Central memory CD8-positive, alpha-beta T cell (primary cell): ENCODE results near the gene VIL1.

Experiments used
- ATAC-seq: fragments of 150-1000 bp; cut with Tn5 transposase; replicated peaks from 2 replicates; pipeline ENCODE4 v1.10.0; 2022; ENCODE audit warnings: mild to moderate bottlenecking, moderate FRiP score, moderate number of reproducible peaks; ENCODE audit not compliant: poor library complexity, severe bottlenecking; ENCODE audit errors: extremely low read depth
- DNase-seq, 2 donors: peaks; one replicate each; pipeline ENCODE4 v3.0.0; 2021; ENCODE audit warnings: low spot score in 2 of 2
- H3K27ac Mint-ChIP-seq: one replicate; pipeline ENCODE4 v1.8.0; 2022; ENCODE audit warnings: low read depth, mild to moderate bottlenecking, moderate library complexity, mixed read lengths
- H3K27me3 Mint-ChIP-seq: one replicate; pipeline ENCODE4 v1.8.0; 2022; ENCODE audit warnings: mixed read lengths
- H3K36me3 Mint-ChIP-seq: one replicate; pipeline ENCODE4 v1.8.0; 2022; ENCODE audit warnings: mild to moderate bottlenecking, moderate library complexity, mixed read lengths; ENCODE audit not compliant: insufficient read depth
- H3K4me1 Mint-ChIP-seq: one replicate; pipeline ENCODE4 v1.8.0; 2022; ENCODE audit warnings: mixed read lengths
- H3K4me3 Mint-ChIP-seq: one replicate; pipeline ENCODE4 v1.8.0; 2022; ENCODE audit warnings: mild to moderate bottlenecking, moderate library complexity, mixed read lengths
- H3K9me3 Mint-ChIP-seq: one replicate; pipeline ENCODE4 v1.8.0; 2022; ENCODE audit warnings: mixed read lengths

Gene VIL1

DNA sequence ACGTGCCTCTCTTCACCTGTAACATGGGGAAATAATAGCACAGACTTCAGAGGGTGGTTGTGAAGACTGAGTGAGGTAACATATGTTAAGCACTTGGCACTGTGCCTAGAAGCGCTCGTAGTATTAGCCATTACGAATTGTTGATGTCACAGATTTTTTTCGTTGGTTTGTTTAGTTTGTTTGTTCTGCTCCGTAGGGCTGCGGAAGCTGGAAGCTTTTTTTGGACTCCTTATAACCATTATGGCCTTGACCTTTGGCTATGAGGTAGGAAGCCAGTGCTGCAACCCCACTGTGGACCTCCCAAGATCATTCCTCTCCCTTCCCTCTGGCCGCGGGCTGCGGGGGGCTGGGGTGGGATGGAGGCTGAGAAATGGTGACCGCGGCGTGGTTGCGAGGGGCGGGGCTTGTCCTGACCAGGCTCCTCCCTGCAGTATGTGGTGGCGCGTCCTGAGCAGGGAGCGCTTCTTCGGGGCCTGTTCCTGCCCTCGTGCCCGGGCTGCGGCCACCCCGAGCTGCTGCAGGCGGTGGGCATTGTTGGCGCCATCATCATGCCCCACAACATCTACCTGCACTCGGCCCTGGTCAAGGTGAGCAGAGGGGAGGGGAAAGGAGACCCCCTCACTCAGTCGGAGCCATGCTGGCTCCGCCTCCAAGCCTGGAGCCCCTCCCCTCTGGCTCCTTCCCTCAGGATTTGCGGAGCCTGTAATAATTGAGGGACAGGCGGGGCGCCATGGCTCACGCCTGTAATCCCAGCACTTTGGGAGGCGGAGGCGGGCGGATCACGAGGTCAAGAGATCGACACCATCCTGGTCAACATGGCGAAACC lies 31.3 kb upstream of the VIL1 start:
- Mint-ChIP-seq H3K36me3 (no peaks in the 10 kb centered on the region), H3K27me3 (peaks cover 12% of the 10 kb centered on the region), H3K9me3 (no peaks in the 10 kb centered on the region), H3K27ac (no peak overlapping the region), H3K4me1 (peaks cover 7% of the 10 kb centered on the region), H3K4me3 (no peak overlapping the region)
- no peak for DNase-seq
- ATAC-seq: peak; percentile 32

DNA sequence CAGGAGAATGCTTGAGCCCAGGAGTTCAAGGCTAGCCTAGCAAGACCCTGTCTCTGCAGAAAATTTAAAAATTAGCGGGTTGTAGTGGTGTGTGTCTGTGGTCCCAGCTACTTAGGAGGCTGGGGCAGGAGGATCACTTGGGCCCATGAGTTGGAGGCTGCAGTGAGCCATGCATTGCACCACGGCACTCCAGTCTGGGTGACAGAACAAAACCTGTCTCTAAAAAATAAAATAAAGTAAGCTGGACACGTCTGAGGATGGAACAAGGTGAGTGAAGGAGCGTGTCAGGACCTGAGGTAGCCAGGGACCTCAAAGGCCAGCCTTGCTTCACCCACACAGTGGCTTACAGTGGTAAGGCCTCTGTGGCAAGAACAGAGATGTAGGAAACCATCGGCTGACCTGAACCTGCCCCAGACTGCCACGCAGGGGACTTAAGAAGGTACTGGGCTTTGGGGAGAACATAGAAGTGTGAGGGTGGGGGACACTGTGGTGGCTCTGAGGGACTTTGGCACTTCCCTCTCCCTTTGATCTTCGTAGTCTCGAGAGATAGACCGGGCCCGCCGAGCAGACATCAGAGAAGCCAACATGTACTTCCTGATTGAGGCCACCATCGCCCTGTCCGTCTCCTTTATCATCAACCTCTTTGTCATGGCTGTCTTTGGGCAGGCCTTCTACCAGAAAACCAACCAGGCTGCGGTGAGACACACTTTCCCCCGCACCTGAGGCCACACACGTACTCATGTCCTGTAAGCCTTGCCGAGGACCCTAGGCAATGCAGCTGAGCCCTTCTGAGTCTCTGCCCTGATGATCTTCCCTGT lies 29.4 kb upstream of the VIL1 start:
- no peak for DNase-seq
- H3K27ac Mint-ChIP-seq: no peak overlapping the region
- ATAC-seq: no peak

DNA sequence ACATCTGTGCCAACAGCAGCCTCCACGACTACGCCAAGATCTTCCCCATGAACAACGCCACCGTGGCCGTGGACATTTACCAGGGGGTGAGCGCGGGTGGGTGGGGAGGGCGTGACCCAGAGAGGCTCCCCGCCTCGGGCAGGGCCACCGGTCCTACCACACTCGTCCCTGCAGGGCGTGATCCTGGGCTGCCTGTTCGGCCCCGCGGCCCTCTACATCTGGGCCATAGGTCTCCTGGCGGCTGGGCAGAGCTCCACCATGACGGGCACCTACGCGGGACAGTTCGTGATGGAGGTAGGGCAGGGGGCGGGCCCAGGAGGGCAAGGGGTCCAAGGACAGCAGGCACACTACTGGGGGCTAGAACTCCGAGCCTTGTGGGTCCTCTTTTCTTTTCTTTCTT lies 27.7 kb upstream of the VIL1 start:
- Mint-ChIP-seq H3K36me3 (peaks cover 6% of the 10 kb centered on the region), H3K27ac (no peak overlapping the region), H3K27me3 (peaks cover 12% of the 10 kb centered on the region), H3K4me3 (no peak overlapping the region), H3K9me3 (no peaks in the 10 kb centered on the region), H3K4me1 (peaks cover 39% of the 10 kb centered on the region)
- ATAC-seq: no peak
- DNase-seq: no peak

More for the DNA sequence above, 29.4 kb upstream of the VIL1 start:
- no peak overlapping the region for H3K4me3 Mint-ChIP-seq
- peaks cover 26% of the 10 kb centered on the region for H3K4me1 Mint-ChIP-seq
- H3K27me3 Mint-ChIP-seq: peaks cover 12% of the 10 kb centered on the region
- peaks cover 2% of the 10 kb centered on the region for H3K36me3 Mint-ChIP-seq
- no peaks in the 10 kb centered on the region for H3K9me3 Mint-ChIP-seq

DNA sequence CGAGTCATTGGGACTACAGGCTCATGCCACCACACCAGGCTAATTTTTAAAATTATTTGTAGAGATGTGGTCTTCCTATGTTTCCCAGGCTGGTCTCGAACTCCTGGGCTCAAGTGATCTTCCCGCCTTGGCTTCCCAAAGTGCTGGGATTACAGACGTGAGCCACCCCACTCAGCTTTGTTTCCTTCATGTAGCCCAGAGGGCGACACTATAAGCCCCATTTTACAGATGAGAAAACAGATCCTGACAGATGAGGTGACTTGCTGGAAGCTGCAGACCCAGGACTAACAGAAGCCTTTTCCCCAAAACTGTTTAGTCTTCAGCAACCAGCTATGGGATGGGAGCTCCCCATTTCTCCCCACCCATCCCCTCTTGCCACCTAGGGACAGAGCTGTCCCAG lies 26.5 kb upstream of the VIL1 start:
- ATAC-seq (no peak), DNase-seq (no peak)
- Mint-ChIP-seq H3K36me3 (peaks cover 15% of the 10 kb centered on the region), H3K27ac (no peak overlapping the region), H3K4me3 (no peak overlapping the region), H3K9me3 (no peaks in the 10 kb centered on the region), H3K4me1 (peaks cover 46% of the 10 kb centered on the region), H3K27me3 (peaks cover under 1% of the 10 kb centered on the region)

DNA sequence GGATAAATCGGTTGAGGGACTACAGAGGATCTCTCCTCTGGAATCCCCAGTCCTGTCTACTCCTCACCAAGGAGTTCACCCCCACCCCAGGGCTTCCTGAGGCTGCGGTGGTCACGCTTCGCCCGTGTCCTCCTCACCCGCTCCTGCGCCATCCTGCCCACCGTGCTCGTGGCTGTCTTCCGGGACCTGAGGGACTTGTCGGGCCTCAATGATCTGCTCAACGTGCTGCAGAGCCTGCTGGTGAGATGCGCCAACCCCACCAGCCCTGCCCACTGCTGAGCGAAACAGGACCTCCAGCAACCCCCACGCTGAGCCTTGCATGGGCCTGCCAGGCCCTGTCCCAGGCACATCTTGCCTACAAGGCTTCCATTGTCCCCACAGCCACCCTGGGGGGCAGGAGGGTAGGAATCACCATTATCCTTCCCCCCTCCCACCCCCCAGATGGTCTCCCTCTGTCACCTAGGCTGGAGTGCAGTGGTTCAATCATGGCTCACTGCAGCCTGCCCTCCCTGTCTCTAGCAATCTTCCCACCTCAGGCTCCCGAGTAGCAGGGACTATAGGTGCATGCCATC lies 25.9 kb upstream of the VIL1 start:
- DNase-seq: no peak
- no peak overlapping the region for H3K27ac Mint-ChIP-seq
- H3K27me3 Mint-ChIP-seq: no peaks in the 10 kb centered on the region
- peaks cover 52% of the 10 kb centered on the region for H3K4me1 Mint-ChIP-seq
- H3K9me3 Mint-ChIP-seq: no peaks in the 10 kb centered on the region
- H3K36me3 Mint-ChIP-seq: peaks cover 21% of the 10 kb centered on the region
- no peak overlapping the region for H3K4me3 Mint-ChIP-seq
- no peak for ATAC-seq

DNA sequence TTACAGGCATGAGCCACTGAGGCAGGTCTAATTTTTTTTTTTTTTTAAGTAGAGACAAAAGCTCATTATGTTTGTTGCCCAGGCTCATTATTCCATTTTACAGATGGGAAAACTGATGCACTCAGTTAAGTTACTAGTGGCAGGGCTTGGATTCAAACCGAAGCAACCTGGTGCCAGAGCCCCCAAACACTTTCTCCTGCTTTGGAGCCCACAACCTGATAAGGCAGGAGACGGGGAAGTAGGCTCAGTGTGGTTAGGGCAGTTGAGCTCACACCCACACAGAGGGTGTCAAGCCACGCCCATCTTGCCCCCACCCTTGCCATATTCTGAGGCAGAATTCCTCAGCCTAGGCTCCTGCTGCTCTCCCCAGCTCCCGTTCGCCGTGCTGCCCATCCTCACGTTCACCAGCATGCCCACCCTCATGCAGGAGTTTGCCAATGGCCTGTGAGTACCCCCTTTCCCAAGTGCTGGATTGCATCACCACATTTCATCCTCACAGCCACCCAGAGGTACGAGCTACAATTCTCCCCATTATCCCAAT lies 25.1 kb upstream of the VIL1 start:
- no peak overlapping the region for H3K27ac Mint-ChIP-seq
- peaks cover 25% of the 10 kb centered on the region for H3K36me3 Mint-ChIP-seq
- H3K4me3 Mint-ChIP-seq: peak overlapping the region; percentile 31
- H3K27me3 Mint-ChIP-seq: no peaks in the 10 kb centered on the region
- no peaks in the 10 kb centered on the region for H3K9me3 Mint-ChIP-seq
- DNase-seq (no peak), ATAC-seq (no peak)
- peaks cover 52% of the 10 kb centered on the region for H3K4me1 Mint-ChIP-seq

DNA sequence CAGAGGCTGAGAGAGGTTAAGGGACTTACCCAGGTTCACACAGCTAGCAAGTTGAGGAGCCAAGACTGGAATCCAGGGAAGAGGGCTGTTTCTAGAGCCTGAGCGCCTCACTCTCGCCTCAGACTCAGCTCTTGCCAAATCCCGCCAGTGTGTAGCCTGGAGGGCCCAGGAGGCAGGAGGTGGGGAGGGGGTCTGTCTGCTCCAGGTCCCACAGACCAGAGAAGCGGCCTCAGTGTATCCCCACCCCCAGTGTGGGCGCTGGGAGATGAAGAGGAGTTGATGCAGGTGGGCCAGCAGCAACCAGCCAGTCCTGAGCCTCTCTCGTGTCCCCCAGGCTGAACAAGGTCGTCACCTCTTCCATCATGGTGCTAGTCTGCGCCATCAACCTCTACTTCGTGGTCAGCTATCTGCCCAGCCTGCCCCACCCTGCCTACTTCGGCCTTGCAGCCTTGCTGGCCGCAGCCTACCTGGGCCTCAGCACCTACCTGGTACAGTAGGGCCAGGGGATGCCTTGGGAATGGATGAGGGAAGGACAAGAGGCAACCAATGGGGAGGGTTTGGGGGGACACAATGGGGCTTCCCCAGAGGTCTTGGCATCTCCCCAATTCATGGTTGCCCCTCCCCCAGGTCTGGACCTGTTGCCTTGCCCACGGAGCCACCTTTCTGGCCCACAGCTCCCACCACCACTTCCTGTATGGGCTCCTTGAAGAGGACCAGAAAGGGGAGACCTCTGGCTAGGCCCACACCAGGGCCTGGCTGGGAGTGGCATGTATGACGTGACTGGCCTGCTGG lies 24.4 kb upstream of the VIL1 start:
- H3K36me3 Mint-ChIP-seq: peaks cover 29% of the 10 kb centered on the region
- H3K4me1 Mint-ChIP-seq: peaks cover 52% of the 10 kb centered on the region
- H3K27me3 Mint-ChIP-seq: no peaks in the 10 kb centered on the region
- no peaks in the 10 kb centered on the region for H3K9me3 Mint-ChIP-seq
- ATAC-seq (no peak), DNase-seq (no peak)
- peak overlapping the region; percentile 31 for H3K4me3 Mint-ChIP-seq
- H3K27ac Mint-ChIP-seq: no peak overlapping the region

DNA sequence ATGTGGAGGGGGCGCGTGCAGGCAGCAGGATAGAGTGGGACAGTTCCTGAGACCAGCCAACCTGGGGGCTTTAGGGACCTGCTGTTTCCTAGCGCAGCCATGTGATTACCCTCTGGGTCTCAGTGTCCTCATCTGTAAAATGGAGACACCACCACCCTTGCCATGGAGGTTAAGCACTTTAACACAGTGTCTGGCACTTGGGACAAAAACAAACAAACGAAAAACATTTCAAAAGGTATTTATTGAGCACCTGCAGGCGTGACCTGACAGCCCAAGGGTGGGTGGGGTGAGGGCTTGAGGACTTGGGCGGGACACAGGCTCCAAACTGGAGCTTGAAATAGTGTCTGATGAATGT lies 23.9 kb upstream of the VIL1 start:
- Mint-ChIP-seq H3K27me3 (no peaks in the 10 kb centered on the region), H3K27ac (no peak overlapping the region), H3K36me3 (peaks cover 31% of the 10 kb centered on the region), H3K4me3 (no peak overlapping the region), H3K9me3 (no peaks in the 10 kb centered on the region), H3K4me1 (peaks cover 52% of the 10 kb centered on the region)
- DNase-seq (no peak), ATAC-seq (no peak)

DNA sequence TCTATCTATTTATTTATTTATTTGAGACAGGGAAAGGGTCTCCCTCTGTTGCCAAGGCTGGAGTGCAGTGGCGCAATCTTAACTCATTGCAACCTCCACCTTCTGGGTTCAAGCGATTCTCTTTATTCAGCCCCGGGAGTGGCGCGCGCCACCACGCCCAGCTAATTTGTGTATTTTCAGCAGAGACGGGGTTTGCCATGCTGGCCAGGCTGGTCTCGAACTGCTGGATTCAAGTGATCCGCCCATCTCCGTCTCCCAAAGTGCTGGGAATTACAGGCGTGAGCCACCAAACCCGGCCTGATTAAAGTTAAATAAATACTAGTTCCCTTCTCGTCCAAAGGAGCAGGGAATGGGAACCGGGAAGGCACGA lies 23.5 kb upstream of the VIL1 start:
- ATAC-seq (no peak), DNase-seq (no peak)
- Mint-ChIP-seq H3K27me3 (no peaks in the 10 kb centered on the region), H3K27ac (peak overlapping the region; percentile 94), H3K4me1 (peaks cover 52% of the 10 kb centered on the region), H3K4me3 (peak overlapping the region; percentile 92), H3K9me3 (no peaks in the 10 kb centered on the region), H3K36me3 (peaks cover 34% of the 10 kb centered on the region)

DNA sequence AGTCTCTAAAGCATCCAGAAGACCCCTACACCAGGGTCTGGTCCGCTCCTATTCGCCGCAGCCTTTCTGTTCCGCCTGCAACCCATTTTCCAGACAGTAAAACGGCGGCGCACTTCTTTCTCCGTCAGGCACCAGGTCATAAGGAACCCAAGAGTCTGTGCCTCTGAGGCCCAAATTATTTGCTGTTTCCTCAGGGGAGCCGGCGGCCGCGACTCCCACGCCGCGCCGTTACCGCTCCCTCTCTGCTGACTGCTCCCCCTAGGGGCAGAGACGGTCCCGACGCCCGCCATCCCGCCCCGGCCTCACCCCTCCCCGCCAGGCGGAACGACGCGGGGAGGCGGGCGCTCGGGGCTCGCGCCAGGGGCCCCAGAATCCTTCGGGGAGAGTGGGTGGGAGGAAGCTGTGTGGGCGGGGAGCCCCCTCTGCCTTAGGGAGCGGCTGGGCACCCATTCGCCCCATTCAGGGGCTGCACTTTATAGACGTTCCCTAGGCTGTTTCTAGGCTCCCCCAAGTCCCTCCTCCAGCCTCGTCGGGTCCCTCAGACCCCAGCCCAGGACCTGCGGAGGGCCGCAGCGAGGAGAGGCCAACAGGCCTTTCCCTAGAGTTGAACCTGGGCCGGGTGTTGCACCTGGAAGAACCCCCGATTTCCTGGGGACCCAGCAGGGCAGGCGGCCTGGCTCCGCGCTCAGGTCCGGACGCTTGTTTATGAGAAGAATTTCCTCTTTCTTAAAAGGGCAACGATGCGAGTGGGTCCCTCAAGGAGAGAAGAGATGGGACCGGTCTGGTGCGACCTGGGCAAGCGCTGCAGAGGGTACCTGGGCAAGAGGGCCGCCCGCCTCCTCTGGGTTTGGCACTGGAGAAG lies 22.9 kb upstream of the VIL1 start:
- peak overlapping the region; percentile 94 for H3K27ac Mint-ChIP-seq
- ATAC-seq: peak; percentile 63
- peaks cover 52% of the 10 kb centered on the region for H3K4me1 Mint-ChIP-seq
- no peaks in the 10 kb centered on the region for H3K27me3 Mint-ChIP-seq
- H3K36me3 Mint-ChIP-seq: peaks cover 34% of the 10 kb centered on the region
- H3K9me3 Mint-ChIP-seq: no peaks in the 10 kb centered on the region
- DNase-seq: peak; percentile 81 to 92
- H3K4me3 Mint-ChIP-seq: peak overlapping the region; percentile 92

DNA sequence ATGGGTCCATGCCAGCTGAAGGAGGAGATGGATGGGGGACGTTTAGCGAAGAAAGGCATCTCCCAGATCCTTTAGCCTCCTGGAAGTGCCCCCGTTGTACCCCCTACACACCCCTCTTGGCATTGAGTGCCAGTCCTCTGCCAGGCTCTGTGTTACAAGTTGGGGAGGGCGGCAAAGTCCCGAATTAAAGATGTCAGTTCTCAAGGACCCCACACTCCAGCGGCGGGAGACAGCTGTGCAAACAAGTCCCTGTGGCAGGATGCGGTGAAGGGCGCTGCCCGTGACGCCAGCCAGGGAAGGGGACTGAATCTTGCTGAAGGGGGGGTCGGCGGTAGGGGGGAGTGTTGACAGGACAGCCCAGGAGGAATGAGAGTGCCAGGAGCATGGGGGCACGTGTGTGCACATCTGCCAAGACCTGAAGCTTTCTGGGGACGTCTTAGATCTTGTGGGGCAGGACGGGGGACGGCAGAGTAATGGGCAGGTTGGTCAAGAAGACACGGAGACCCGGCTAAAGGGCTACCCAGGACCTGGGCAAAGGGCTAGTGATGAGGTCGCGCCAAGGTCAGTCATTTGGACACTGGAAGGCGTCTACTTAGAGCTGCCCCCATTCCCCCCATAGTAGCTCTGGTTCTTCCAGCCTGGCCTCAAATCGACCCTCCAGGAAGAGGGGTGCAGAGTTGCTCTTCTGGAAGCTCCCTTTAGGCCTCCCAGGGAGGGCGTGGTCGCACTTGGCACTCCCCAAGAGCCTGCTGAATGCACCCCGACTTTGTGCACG lies 22.0 kb upstream of the VIL1 start:
- no peaks in the 10 kb centered on the region for H3K27me3 Mint-ChIP-seq
- DNase-seq: peak; percentile 55 to 77
- peak overlapping the region; percentile 94 for H3K27ac Mint-ChIP-seq
- H3K9me3 Mint-ChIP-seq: no peaks in the 10 kb centered on the region
- peak; percentile 26 for ATAC-seq
- peak overlapping the region; percentile 92 for H3K4me3 Mint-ChIP-seq
- peaks cover 59% of the 10 kb centered on the region for H3K4me1 Mint-ChIP-seq
- H3K36me3 Mint-ChIP-seq: peaks cover 37% of the 10 kb centered on the region
